BLaER1 treated with 17β-estradiol and CSF1 and Interleukin-3, amounts not matched to agents 10 nM and 100 nM (cell line): Measurements from ENCODE around the gene CYP2F1.
A peak's percentile ranks its signal among the peaks of the same experiment; 100 is the strongest.

ENCODE experiments used
- H3K27ac ChIP-seq, 11 experiments: shearing (Covaris generic); formaldehyde crosslinking; 2 replicates each; pipeline ENCODE4 v1.8.1; 2022
- H3K27me3 ChIP-seq, 11 experiments: shearing (Covaris generic); formaldehyde crosslinking; 2 replicates each; pipeline ENCODE4 v1.8.1; 2022
- H3K36me3 ChIP-seq, 11 experiments: shearing (Covaris generic); formaldehyde crosslinking; 2 replicates each; pipeline ENCODE4 v1.8.1; 2022
- H3K4me1 ChIP-seq, 10 experiments: shearing (Covaris generic); formaldehyde crosslinking; 2 replicates each; pipeline ENCODE4 v1.8.1; 2022
- H3K4me2 ChIP-seq, 11 experiments: shearing (Covaris generic); formaldehyde crosslinking; 2 replicates each; pipeline ENCODE4 v1.8.1; 2022
- H3K4me3 ChIP-seq, 10 experiments: shearing (Covaris generic); formaldehyde crosslinking; 2 replicates each; pipeline ENCODE4 v1.8.1; 2022
- H3K9ac ChIP-seq, 11 experiments: shearing (Covaris generic); formaldehyde crosslinking; 2 replicates each; pipeline ENCODE4 v1.8.1; 2022
- H3K9me3 ChIP-seq, 11 experiments: shearing (Covaris generic); formaldehyde crosslinking; replicated peaks in 1 of 11; 2 replicates each; pipeline ENCODE4 v1.8.1; 2022
- H4K20me1 ChIP-seq, 11 experiments: shearing (Covaris generic); formaldehyde crosslinking; 2 replicates each; pipeline ENCODE4 v1.8.1; 2022
- Cebpa-rat ChIP-seq, 11 experiments: shearing (Covaris generic); IDR thresholded peaks; 2 replicates each; pipeline ENCODE4 v1.8.1; 2022

The CYP2F1 gene

DNA sequence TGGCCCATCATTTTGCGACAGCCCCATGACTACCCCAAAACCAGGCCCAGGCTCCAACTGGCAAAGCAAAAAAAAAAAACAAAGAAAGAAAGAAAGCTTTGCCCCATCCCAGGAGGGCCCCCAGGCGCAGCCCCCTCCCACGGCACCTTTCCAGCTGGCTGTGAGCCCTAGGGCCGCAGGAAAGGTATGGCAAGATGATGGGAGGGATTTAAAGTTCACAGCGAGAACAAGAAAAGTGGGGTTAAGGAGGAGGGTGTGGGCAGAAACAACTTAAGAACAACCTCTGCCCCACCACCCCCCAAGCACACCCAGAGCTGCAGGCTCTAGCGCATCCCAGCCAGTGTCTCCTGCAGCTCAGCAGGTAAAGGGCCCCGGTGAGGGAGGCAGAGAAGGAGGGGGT lies at the start of gene CYP2F1:
Gene CYP2F1, plus strand, starts transcription at position 301 of the 400 bp plus-strand sequence. CDS start 1,757 bp downstream, outside the sequence.
- no peaks in the 10 kb centered on the region for H3K27me3 ChIP-seq
- no peaks in the 10 kb centered on the region for H4K20me1 ChIP-seq
- H3K36me3 ChIP-seq, result no peaks in the 10 kb centered on the region
- H3K27ac ChIP-seq, result peak within 1 kb of the TSS in 2 of 11 experiments; percentile 45 to 69; a peak in 3 of 22 replicates
- peak within 1 kb of the TSS in 1 of 11 experiments; percentile 4; a peak in 1 of 22 replicates for H3K4me2 ChIP-seq
- H3K9me3 ChIP-seq, result no peaks in the 10 kb centered on the region
- H3K9ac ChIP-seq, result no peak within 1 kb of the TSS
- peaks cover 0 to 52% (median 23%) of the 10 kb centered on the region in 10 experiments; a peak in 17 of 20 replicates for H3K4me1 ChIP-seq
- H3K4me3 ChIP-seq, result no peak within 1 kb of the TSS
- TF ChIP-seq Cebpa-rat (IDR thresholded peaks at IDR 0.05), result no peak

- Histone ChIP-seq H3K9me3 (no peaks in the 10 kb centered on the region), H3K4me2 (no peak overlapping the region)
These were observed 49.2 kb upstream of the CYP2F1 start for GRCh38 chr19:41064974-41065569.

GRCh38 chr19:41076286-41076685 lies 37.9 kb upstream of the CYP2F1 start:
- H3K36me3 ChIP-seq, result no peaks in the 10 kb centered on the region
- no peaks in the 10 kb centered on the region for H3K27me3 ChIP-seq
- H3K9me3 ChIP-seq, result peaks cover 12 to 29% (median 20%) of the 10 kb centered on the region in 11 experiments; a peak in 21 of 22 replicates
- no peaks in the 10 kb centered on the region for H4K20me1 ChIP-seq
- TF ChIP-seq Cebpa-rat (IDR thresholded peaks at IDR 0.05), result no peak
- H3K27ac ChIP-seq, result no peak overlapping the region
- H3K9ac ChIP-seq, result no peak overlapping the region
- H3K4me3 ChIP-seq, result no peak overlapping the region
- H3K4me1 ChIP-seq, result no peaks in the 10 kb centered on the region
- no peak overlapping the region for H3K4me2 ChIP-seq

More at GRCh38 chr19:41064974-41065569, 49.2 kb upstream of the CYP2F1 start:
- Histone ChIP-seq H3K27ac (no peak overlapping the region), H3K9ac (no peak overlapping the region), H3K36me3 (no peaks in the 10 kb centered on the region), H4K20me1 (no peaks in the 10 kb centered on the region), H3K27me3 (no peaks in the 10 kb centered on the region), H3K4me1 (0 out of 20 replicates have a peak, but pooled peaks cover 0 to 4% (median 0%) of the 10 kb centered on the region in 10 experiments), H3K4me3 (no peak overlapping the region)
- no peak for TF ChIP-seq Cebpa-rat (IDR thresholded peaks at IDR 0.05)

- Histone ChIP-seq H3K9me3 (peaks cover 13 to 31% (median 26%) of the 10 kb centered on the region in 11 experiments; a peak in 21 of 22 replicates), H3K4me1 (no peaks in the 10 kb centered on the region), H3K27me3 (no peaks in the 10 kb centered on the region; a peak in 1 of 22 replicates), H3K4me2 (no peak overlapping the region), H4K20me1 (no peaks in the 10 kb centered on the region), H3K9ac (no peak overlapping the region), H3K4me3 (no peak overlapping the region), H3K36me3 (no peaks in the 10 kb centered on the region), H3K27ac (no peak overlapping the region)
- TF ChIP-seq Cebpa-rat (IDR thresholded peaks at IDR 0.05), result no peak
These were observed 30.7 kb upstream of the CYP2F1 start for GRCh38 chr19:41083516-41083915.

GRCh38 chr19:41085748-41086415 lies 28.4 kb upstream of the CYP2F1 start:
- Histone ChIP-seq H3K4me3 (no peak overlapping the region), H3K27me3 (no peaks in the 10 kb centered on the region; a peak in 3 of 22 replicates), H3K9ac (no peak overlapping the region), H3K36me3 (no peaks in the 10 kb centered on the region), H3K4me1 (no peaks in the 10 kb centered on the region), H3K27ac (no peak overlapping the region), H3K9me3 (peaks cover 0 to 10% (median 6%) of the 10 kb centered on the region in 11 experiments; a peak in 7 of 22 replicates), H4K20me1 (no peaks in the 10 kb centered on the region), H3K4me2 (no peak overlapping the region)
- TF ChIP-seq Cebpa-rat (IDR thresholded peaks at IDR 0.05), result no peak

DNA sequence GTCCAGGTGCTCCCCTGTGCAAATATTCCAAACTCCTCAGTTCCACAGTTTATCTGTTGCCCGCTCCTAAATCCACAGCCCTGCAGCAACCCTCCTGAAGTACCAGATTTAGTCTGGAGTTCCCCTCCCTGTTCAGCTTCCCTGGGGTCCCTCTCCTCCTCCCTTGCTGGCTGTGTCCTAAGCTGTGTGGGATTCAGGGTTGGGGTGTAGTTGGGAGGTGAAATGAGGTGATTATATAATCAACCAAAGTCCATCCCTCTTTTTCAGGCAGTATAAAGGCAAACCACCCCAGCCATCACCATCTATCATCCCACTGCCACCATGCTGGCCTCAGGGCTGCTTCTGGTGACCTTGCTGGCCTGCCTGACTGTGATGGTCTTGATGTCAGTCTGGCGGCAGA lies 26.1 kb upstream of the CYP2F1 start, which contains the start of gene CYP2A13:
Gene CYP2A13, plus strand, starts transcription at position 301 of the 400 bp plus-strand sequence. Its CDS starts 21 bp downstream, at position 322.
- Histone ChIP-seq H4K20me1 (no peaks in the 10 kb centered on the region), H3K27me3 (no peaks in the 10 kb centered on the region; a peak in 3 of 22 replicates), H3K9me3 (no peaks in the 10 kb centered on the region), H3K4me1 (no peaks in the 10 kb centered on the region), H3K36me3 (no peaks in the 10 kb centered on the region), H3K9ac (no peak within 1 kb of the TSS), H3K27ac (no peak within 1 kb of the TSS), H3K4me3 (no peak within 1 kb of the TSS), H3K4me2 (no peak within 1 kb of the TSS)
- TF ChIP-seq Cebpa-rat (IDR thresholded peaks at IDR 0.05), result no peak

DNA sequence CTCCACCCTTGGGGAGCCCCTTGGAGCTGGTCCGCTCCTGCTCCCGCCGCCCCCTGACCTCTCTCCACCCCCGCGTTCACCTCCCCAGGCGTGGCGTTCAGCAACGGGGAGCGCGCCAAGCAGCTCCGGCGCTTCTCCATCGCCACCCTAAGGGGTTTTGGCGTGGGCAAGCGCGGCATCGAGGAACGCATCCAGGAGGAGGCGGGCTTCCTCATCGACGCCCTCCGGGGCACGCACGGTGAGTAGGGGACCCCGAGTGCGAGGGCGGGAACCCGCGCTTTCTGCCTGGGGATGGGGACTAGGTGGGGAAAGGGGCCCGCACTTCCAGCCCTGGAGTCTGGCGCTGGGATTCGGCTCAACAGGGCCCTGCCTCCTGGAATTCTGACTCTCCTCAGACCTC lies 24.3 kb upstream of the CYP2F1 start:
- Histone ChIP-seq H4K20me1 (no peaks in the 10 kb centered on the region), H3K4me1 (no peaks in the 10 kb centered on the region), H3K27ac (no peak overlapping the region), H3K4me3 (no peak overlapping the region), H3K36me3 (no peaks in the 10 kb centered on the region), H3K27me3 (no peaks in the 10 kb centered on the region; a peak in 3 of 22 replicates), H3K4me2 (no peak overlapping the region), H3K9ac (no peak overlapping the region), H3K9me3 (peaks cover 0 to 2% (median 0%) of the 10 kb centered on the region in 11 experiments; a peak in 3 of 22 replicates)
- no peak for TF ChIP-seq Cebpa-rat (IDR thresholded peaks at IDR 0.05)

DNA sequence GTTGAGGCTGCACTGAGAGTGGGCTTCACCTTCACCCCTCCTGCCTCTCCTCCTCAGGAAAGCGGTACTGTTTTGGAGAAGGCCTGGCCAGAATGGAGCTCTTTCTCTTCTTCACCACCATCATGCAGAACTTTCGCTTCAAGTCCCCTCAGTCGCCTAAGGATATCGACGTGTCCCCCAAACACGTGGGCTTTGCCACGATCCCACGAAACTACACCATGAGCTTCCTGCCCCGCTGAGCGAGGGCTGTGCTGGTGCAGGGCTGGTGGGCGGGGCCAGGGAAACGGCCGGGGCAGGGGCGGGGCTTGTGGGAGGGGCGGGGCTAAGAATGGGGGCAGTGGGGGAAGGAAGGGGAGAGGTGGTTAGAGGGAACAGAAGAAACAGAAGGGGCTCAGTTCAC lies 18.5 kb upstream of the CYP2F1 start:
- Histone ChIP-seq H3K27ac (no peak overlapping the region), H3K9me3 (peaks cover 10 to 23% (median 20%) of the 10 kb centered on the region in 11 experiments; a peak in 21 of 22 replicates), H3K27me3 (no peaks in the 10 kb centered on the region), H3K4me3 (no peak overlapping the region), H3K4me1 (no peaks in the 10 kb centered on the region), H3K4me2 (no peak overlapping the region), H4K20me1 (no peaks in the 10 kb centered on the region), H3K9ac (no peak overlapping the region), H3K36me3 (no peaks in the 10 kb centered on the region)
- no peak for TF ChIP-seq Cebpa-rat (IDR thresholded peaks at IDR 0.05)

- Histone ChIP-seq H3K27me3 (no peaks in the 10 kb centered on the region), H3K27ac (no peak overlapping the region), H3K36me3 (no peaks in the 10 kb centered on the region), H3K4me3 (no peak overlapping the region), H3K4me1 (no peaks in the 10 kb centered on the region), H4K20me1 (no peaks in the 10 kb centered on the region), H3K9me3 (peaks cover 10 to 28% (median 20%) of the 10 kb centered on the region in 11 experiments; a peak in 21 of 22 replicates), H3K9ac (no peak overlapping the region), H3K4me2 (no peak overlapping the region)
- no peak for TF ChIP-seq Cebpa-rat (IDR thresholded peaks at IDR 0.05)
These were observed 17.9 kb upstream of the CYP2F1 start for GRCh38 chr19:41096353-41096752.
